Neural cell (in vitro differentiated cells): ENCODE results near the gene MIX23.

ENCODE experiments used
- EP300 ChIP-seq: fragments of 450-650 bp; conservative IDR thresholded peaks from 2 replicates; pipeline ENCODE4 v1.6.1; 2014; ENCODE audit warnings: antibody characterized with exemption, mild to moderate bottlenecking, moderate library complexity; ENCODE audit not compliant: poor library complexity, severe bottlenecking
- EZH2 ChIP-seq: fragments of 200-600, 300-800 bp; shearing (Covaris generic), sonication (generic); IDR thresholded peaks from 2 replicates; pipeline ENCODE4 v1.6.1; 2014; ENCODE audit warnings: antibody characterized with exemption, low read length, borderline replicate concordance, mild to moderate bottlenecking; ENCODE audit not compliant: insufficient read depth, poor library complexity, severe bottlenecking
- MXI1 ChIP-seq: fragments of 450-650 bp; conservative IDR thresholded peaks from 2 replicates; pipeline ENCODE4 v1.6.1; 2014; ENCODE audit warnings: antibody characterized with exemption, mild to moderate bottlenecking; ENCODE audit not compliant: poor library complexity, severe bottlenecking
- POLR2AphosphoS5 ChIP-seq: IDR thresholded peaks from 2 replicates; pipeline ENCODE4 v1.6.1; 2012
- RAD21 ChIP-seq: fragments of 450-650 bp; conservative IDR thresholded peaks from 2 replicates; pipeline ENCODE4 v1.6.1; 2014; ENCODE audit warnings: antibody characterized with exemption, mild to moderate bottlenecking, moderate library complexity
- REST ChIP-seq: IDR thresholded peaks from 2 replicates; pipeline ENCODE4 v1.6.1; 2012; ENCODE audit warnings: borderline replicate concordance
- SMC3 ChIP-seq: fragments of 450-650 bp; conservative IDR thresholded peaks from 2 replicates; pipeline ENCODE4 v1.6.1; 2014; ENCODE audit warnings: antibody characterized with exemption, mild to moderate bottlenecking, moderate library complexity; ENCODE audit not compliant: poor library complexity
- TAF1 ChIP-seq: IDR thresholded peaks from 2 replicates; pipeline ENCODE4 v1.6.1; 2012; ENCODE audit warnings: low read depth
- TF ChIP-seq, protein P1 (sequence below): fragments of 450-650 bp; IDR thresholded peaks from 2 replicates; pipeline ENCODE4 v1.5.1; 2014; ENCODE audit warnings: antibody characterized with exemption, mild to moderate bottlenecking, moderate library complexity; ENCODE audit not compliant: poor library complexity, severe bottlenecking

DNA sequence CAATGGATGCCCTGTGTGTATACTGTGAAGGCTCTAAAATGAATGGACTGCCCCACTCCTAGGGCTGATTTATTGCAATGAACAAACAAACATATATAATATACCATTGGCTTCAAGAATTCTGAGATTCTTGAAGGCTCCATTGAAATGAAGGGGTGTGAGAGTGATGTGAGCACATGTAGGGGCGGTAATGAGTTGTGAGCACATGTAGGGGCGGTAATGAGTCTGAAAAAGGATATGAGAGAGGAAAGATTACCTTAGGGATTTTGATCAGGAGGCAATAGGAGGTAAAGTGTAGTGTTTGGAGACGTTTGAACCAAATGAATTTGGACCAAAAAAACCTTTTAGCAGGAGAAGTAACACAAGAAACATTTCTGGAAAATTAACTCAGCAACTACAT, 4.7 kb upstream of the MIX23 start:
- TF ChIP-seq, protein P1, sequence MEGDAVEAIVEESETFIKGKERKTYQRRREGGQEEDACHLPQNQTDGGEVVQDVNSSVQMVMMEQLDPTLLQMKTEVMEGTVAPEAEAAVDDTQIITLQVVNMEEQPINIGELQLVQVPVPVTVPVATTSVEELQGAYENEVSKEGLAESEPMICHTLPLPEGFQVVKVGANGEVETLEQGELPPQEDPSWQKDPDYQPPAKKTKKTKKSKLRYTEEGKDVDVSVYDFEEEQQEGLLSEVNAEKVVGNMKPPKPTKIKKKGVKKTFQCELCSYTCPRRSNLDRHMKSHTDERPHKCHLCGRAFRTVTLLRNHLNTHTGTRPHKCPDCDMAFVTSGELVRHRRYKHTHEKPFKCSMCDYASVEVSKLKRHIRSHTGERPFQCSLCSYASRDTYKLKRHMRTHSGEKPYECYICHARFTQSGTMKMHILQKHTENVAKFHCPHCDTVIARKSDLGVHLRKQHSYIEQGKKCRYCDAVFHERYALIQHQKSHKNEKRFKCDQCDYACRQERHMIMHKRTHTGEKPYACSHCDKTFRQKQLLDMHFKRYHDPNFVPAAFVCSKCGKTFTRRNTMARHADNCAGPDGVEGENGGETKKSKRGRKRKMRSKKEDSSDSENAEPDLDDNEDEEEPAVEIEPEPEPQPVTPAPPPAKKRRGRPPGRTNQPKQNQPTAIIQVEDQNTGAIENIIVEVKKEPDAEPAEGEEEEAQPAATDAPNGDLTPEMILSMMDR: no peak
- TF ChIP-seq TAF1 (no peak), RAD21 (no peak), REST (no peak), EP300 (no peak), EZH2 (no peak), MXI1 (no peak), POLR2AphosphoS5 (no peak), SMC3 (no peak)
